Measurements from ENCODE around the gene CUL3. TPM values are rescaled to one million over a fixed set of nuclear protein-coding genes. Genes with fewer than 3 reads are reported as not detected.

Gene CUL3
- total and polyA plus RNA-seq, 2 of the 13 experiments (the other 11 are each of a cell fraction or from before 2014, with no cell fraction given) = 33.2 to 62.3 TPM

DNA sequence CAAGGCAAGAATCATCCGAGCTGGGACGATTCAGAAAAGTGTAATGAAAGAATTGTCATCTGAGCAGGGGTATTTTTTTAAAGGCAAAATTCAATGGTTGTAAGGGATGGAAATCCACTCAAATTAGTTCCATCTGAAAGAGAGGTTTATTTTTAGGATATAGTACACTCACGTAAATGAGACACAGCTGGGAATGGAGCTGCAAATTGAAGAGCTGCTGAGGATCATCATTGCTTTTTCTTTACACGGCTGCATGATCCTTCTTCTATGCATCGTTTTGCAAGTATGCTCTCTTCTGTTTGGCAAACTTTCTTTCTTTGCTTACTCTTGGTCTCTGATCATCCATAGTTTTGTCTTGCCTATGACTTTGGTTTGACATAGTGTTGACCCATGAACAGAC lies 27.4 kb upstream of the CUL3 start:
- Histone ChIP-seq H3K4me2 (ENCODE audit: low read depth, low read length) (no peak overlapping the region), H3K4me1 (ENCODE audit: insufficient read depth, low read length) (peaks cover 5% of the 10 kb centered on the region; the same call in 1 of the 2 replicates), H3K9me3 (ENCODE audit: low read length) (no peaks in the 10 kb centered on the region), H3K79me2 (ENCODE audit: insufficient read depth, low read length) (no peaks in the 10 kb centered on the region), H3K9ac (ENCODE audit: insufficient read depth, low read depth, low read length) (no peak overlapping the region), H3K27me3 (ENCODE audit: control insufficient read depth in 1 of 2, insufficient read depth in 2 of 2, low read length in 2 of 2) (peaks cover 0 to 3% of the 10 kb centered on the region in 2 experiments; a peak in 2 of 5 replicates), H3K36me3 (replicated peaks in 1 of 2; ENCODE audit: control insufficient read depth in 1 of 2, insufficient read depth in 2 of 2, low read length in 2 of 2) (no peaks in the 10 kb centered on the region), H3K4me3 (replicated peaks in 1 of 3; ENCODE audit: insufficient read depth in 1 of 3, low read depth in 2 of 3, low read length in 3 of 3) (no peak overlapping the region), H4K20me1 (ENCODE audit: insufficient read depth, low read length) (no peaks in the 10 kb centered on the region), H2AFZ (ENCODE audit: low read length) (no peak overlapping the region), H3K27ac (ENCODE audit: extremely low read length, insufficient read depth, low read length) (no peak overlapping the region)
- ChIA-PET CTCF (ENCODE audit: low intra/inter-chr PET ratio, low total read pairs) (no interaction called here), POLR2A (no interaction called here)
- no peak for DNase-seq (ENCODE audit: low spot score)
- no peak for TF ChIP-seq HDAC6 (IDR thresholded peaks at IDR 0.05; ENCODE audit: low read depth, low read length)
- TF ChIP-seq, protein P1, sequence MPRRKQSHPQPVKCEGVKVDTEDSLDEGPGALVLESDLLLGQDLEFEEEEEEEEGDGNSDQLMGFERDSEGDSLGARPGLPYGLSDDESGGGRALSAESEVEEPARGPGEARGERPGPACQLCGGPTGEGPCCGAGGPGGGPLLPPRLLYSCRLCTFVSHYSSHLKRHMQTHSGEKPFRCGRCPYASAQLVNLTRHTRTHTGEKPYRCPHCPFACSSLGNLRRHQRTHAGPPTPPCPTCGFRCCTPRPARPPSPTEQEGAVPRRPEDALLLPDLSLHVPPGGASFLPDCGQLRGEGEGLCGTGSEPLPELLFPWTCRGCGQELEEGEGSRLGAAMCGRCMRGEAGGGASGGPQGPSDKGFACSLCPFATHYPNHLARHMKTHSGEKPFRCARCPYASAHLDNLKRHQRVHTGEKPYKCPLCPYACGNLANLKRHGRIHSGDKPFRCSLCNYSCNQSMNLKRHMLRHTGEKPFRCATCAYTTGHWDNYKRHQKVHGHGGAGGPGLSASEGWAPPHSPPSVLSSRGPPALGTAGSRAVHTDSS (CRISPR knock-in tag; conservative IDR thresholded peaks at IDR 0.05) = no peak
- no peak for TF ChIP-seq SP1 (IDR thresholded peaks at IDR 0.05)
- TF ChIP-seq SP1 (CRISPR knock-in tag; IDR thresholded peaks at IDR 0.05) = no peak
- TF ChIP-seq SMC3 (IDR thresholded peaks at IDR 0.05; ENCODE audit: low read length) = no peak
- TF ChIP-seq ZNF441 (CRISPR knock-in tag; IDR thresholded peaks at IDR 0.05; ENCODE audit: borderline replicate concordance) = no peak
- no peak for TF ChIP-seq ZNF17 (CRISPR knock-in tag; IDR thresholded peaks at IDR 0.05)
- TF ChIP-seq THAP9 (CRISPR knock-in tag; IDR thresholded peaks at IDR 0.05; ENCODE audit: borderline replicate concordance) = no peak
- no peak for TF ChIP-seq TGIF2 (CRISPR knock-in tag; IDR thresholded peaks at IDR 0.05)
- TF ChIP-seq ZNF747 (CRISPR knock-in tag; IDR thresholded peaks at IDR 0.05; ENCODE audit: borderline replicate concordance) = no peak
- TF ChIP-seq RBM39 (IDR thresholded peaks at IDR 0.05; ENCODE audit: low read depth, low read length, poor library complexity, severe bottlenecking) = no peak
- TF ChIP-seq PTBP1 (IDR thresholded peaks at IDR 0.05; ENCODE audit: low read depth, low read length, poor library complexity, severe bottlenecking) = no peak
- TF ChIP-seq REL (CRISPR knock-in tag; conservative IDR thresholded peaks at IDR 0.05) = no peak
- no peak for TF ChIP-seq PHB2 (IDR thresholded peaks at IDR 0.05; ENCODE audit: partially characterized antibody)
- TF ChIP-seq, protein P2, sequence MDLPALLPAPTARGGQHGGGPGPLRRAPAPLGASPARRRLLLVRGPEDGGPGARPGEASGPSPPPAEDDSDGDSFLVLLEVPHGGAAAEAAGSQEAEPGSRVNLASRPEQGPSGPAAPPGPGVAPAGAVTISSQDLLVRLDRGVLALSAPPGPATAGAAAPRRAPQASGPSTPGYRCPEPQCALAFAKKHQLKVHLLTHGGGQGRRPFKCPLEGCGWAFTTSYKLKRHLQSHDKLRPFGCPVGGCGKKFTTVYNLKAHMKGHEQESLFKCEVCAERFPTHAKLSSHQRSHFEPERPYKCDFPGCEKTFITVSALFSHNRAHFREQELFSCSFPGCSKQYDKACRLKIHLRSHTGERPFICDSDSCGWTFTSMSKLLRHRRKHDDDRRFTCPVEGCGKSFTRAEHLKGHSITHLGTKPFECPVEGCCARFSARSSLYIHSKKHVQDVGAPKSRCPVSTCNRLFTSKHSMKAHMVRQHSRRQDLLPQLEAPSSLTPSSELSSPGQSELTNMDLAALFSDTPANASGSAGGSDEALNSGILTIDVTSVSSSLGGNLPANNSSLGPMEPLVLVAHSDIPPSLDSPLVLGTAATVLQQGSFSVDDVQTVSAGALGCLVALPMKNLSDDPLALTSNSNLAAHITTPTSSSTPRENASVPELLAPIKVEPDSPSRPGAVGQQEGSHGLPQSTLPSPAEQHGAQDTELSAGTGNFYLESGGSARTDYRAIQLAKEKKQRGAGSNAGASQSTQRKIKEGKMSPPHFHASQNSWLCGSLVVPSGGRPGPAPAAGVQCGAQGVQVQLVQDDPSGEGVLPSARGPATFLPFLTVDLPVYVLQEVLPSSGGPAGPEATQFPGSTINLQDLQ (CRISPR knock-in tag; IDR thresholded peaks at IDR 0.05) = no peak
- TF ChIP-seq IRF2 (CRISPR knock-in tag; IDR thresholded peaks at IDR 0.05) = no peak
- TF ChIP-seq PHF5A (CRISPR knock-in tag; IDR thresholded peaks at IDR 0.05; ENCODE audit: low read depth, unreplicated experiment) = no peak
- no peak for TF ChIP-seq RNF2 (conservative IDR thresholded peaks at IDR 0.05; ENCODE audit: low read depth)
- no peak for TF ChIP-seq ZNF264 (CRISPR knock-in tag; IDR thresholded peaks at IDR 0.05)
- TF ChIP-seq PCBP1 (IDR thresholded peaks at IDR 0.05; ENCODE audit: borderline replicate concordance, low read depth, low read length) = no peak
- TF ChIP-seq CC2D1A (CRISPR knock-in tag; IDR thresholded peaks at IDR 0.05) = no peak
- 32% methylated on average over 5 of the region's 5 CpGs for WGBS (ENCODE audit: low lambda C conversion rate)
- no peak for FAIRE-seq
- in situ Hi-C loops (cut with HindIII; ENCODE audit: extremely low pct_ligation_motif_present, low pct_unique_long_range_greater_than_20kb) (no loop called here), intact Hi-C loops (cut with micrococcal nuclease; ENCODE audit: unreplicated experiment) (no loop called here)
- no peak for ATAC-seq
- no TSS peak for BruUV-seq (replicated peaks)
